HCT116 (cell line): ENCODE results near the gene KCMF1.

Experiments
- CTCF ChIP-seq, 3 experiments: fragments of 200-600 bp in 1 of 3; sonication (generic) in 1 of 3; IDR thresholded peaks in 2 of 3; conservative IDR thresholded peaks in 1 of 3; 2 replicates each; pipeline ENCODE4 v1.5.1; 2012 to 2017; ENCODE audit warnings: low read depth in 2 of 3, low read length in 2 of 3, antibody characterized with exemption in 1 of 3, borderline replicate concordance in 1 of 3, control low read depth in 1 of 3, mild to moderate bottlenecking in 1 of 3, mixed read lengths in 1 of 3, mixed run types in 1 of 3, moderate library complexity in 1 of 3; ENCODE audit not compliant: insufficient read depth in 1 of 3
- EZH2 ChIP-seq: fragments of 200-600 bp; sonication (generic); IDR thresholded peaks from 2 replicates; pipeline ENCODE4 v1.6.1; 2017; ENCODE audit warnings: antibody characterized with exemption, mixed run types
- EZH2phosphoT487 ChIP-seq: fragments of 200-600 bp; IDR thresholded peaks from 2 replicates; pipeline ENCODE4 v1.6.1; 2018; ENCODE audit warnings: antibody characterized with exemption, borderline replicate concordance
- MAX ChIP-seq: IDR thresholded peaks from 2 replicates; pipeline ENCODE4 v1.6.1; 2012
- POLR2A ChIP-seq: IDR thresholded peaks from 2 replicates; pipeline ENCODE4 v1.7.0; 2011; ENCODE audit warnings: borderline replicate concordance; ENCODE audit not compliant: insufficient read depth, insufficient read length; ENCODE audit errors: extremely low read depth
- POLR2AphosphoS5 ChIP-seq: IDR thresholded peaks from 2 replicates; pipeline ENCODE4 v1.6.1; 2011; ENCODE audit warnings: mild to moderate bottlenecking, low read depth, low read length, moderate library complexity
- SIN3A ChIP-seq: IDR thresholded peaks from 2 replicates; pipeline ENCODE4 v1.6.1; 2012; ENCODE audit warnings: low read depth
- SRF ChIP-seq: IDR thresholded peaks from 2 replicates; pipeline ENCODE4 v1.6.1; 2012; ENCODE audit warnings: low read depth
- TF ChIP-seq, protein P1 (sequence below): IDR thresholded peaks from 2 replicates; pipeline ENCODE4 v1.6.1; 2012
- TF ChIP-seq, protein P2 (sequence below): IDR thresholded peaks from 2 replicates; pipeline ENCODE4 v1.6.1; 2011; ENCODE audit warnings: mild to moderate bottlenecking, low read length, moderate library complexity; ENCODE audit not compliant: insufficient replicate concordance; ENCODE audit errors: extremely low read depth

GRCh38 chr2:85008252-85008651, 37.3 kb downstream of the KCMF1 start:
- TF ChIP-seq SIN3A (no peak), POLR2AphosphoS5 (no peak), CTCF (IDR thresholded peaks at IDR 0.05 in 2 of 3, conservative IDR thresholded peaks at IDR 0.05 in 1 of 3; ENCODE audit: borderline replicate concordance in 1 of 3, insufficient read depth in 1 of 3, low read depth in 2 of 3, low read length in 2 of 3) (no peak), EZH2 (no peak), EZH2phosphoT487 (no peak), SRF (no peak), MAX (no peak), POLR2A (no peak)
- TF ChIP-seq, protein P1, sequence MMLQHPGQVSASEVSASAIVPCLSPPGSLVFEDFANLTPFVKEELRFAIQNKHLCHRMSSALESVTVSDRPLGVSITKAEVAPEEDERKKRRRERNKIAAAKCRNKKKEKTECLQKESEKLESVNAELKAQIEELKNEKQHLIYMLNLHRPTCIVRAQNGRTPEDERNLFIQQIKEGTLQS, result no peak
- TF ChIP-seq, protein P2, sequence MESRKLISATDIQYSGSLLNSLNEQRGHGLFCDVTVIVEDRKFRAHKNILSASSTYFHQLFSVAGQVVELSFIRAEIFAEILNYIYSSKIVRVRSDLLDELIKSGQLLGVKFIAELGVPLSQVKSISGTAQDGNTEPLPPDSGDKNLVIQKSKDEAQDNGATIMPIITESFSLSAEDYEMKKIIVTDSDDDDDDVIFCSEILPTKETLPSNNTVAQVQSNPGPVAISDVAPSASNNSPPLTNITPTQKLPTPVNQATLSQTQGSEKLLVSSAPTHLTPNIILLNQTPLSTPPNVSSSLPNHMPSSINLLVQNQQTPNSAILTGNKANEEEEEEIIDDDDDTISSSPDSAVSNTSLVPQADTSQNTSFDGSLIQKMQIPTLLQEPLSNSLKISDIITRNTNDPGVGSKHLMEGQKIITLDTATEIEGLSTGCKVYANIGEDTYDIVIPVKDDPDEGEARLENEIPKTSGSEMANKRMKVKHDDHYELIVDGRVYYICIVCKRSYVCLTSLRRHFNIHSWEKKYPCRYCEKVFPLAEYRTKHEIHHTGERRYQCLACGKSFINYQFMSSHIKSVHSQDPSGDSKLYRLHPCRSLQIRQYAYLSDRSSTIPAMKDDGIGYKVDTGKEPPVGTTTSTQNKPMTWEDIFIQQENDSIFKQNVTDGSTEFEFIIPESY, result no peak
